Panc1 (cell line): ENCODE measurements around the gene CDKN1A.

Experiments used
- CTCF ChIP-seq: fragments of 450-650 bp; IDR thresholded peaks from 2 replicates; pipeline ENCODE4 v1.5.1; 2017; ENCODE audit warnings: mild to moderate bottlenecking
- REST ChIP-seq, 2 experiments: IDR thresholded peaks; 2 replicates each; pipeline ENCODE4 v1.6.1; 2011 to 2012; ENCODE audit warnings: low read depth in 2 of 2, control low read depth in 1 of 2, low read length in 1 of 2, mild to moderate bottlenecking in 1 of 2, moderate library complexity in 1 of 2; ENCODE audit not compliant: insufficient read depth in 1 of 2

GRCh38 chr6:36698196-36698595, 19.7 kb downstream of the CDKN1A start:
- TF ChIP-seq REST (IDR thresholded peaks at IDR 0.05; ENCODE audit: insufficient read depth in 1 of 2, low read depth in 2 of 2, low read length in 1 of 2) (no peak), CTCF (no peak)
